ENCODE results near the gene MRS2.
A peak's percentile ranks its signal among the peaks of the same experiment; 100 is the strongest.
"Not testable (repeated sequence)": the region's sequence is repeated elsewhere in the genome, so short reads cannot be mapped to it uniquely, and the experiment has no call there.

The MRS2 gene

DNA sequence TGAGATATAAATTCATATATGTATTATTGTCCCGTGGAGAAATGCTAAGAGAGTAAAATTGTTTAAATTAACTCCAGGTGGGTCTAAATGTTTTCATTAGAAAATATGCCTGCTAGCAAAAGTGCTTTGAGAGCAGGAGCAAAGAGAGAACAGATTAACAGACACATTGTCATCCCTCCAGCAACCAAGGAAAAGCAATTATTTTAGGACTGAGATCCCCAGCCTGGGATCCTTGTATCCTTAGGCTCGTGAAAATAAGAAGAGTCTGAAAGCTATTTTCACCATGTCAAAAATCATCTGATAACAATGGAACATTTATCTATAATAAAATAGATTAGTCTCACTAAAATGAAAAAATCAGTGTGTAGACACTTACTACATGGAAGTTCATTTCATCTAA lies 11.5 kb upstream of the MRS2 start:
- DNase-seq, result no peak

DNA sequence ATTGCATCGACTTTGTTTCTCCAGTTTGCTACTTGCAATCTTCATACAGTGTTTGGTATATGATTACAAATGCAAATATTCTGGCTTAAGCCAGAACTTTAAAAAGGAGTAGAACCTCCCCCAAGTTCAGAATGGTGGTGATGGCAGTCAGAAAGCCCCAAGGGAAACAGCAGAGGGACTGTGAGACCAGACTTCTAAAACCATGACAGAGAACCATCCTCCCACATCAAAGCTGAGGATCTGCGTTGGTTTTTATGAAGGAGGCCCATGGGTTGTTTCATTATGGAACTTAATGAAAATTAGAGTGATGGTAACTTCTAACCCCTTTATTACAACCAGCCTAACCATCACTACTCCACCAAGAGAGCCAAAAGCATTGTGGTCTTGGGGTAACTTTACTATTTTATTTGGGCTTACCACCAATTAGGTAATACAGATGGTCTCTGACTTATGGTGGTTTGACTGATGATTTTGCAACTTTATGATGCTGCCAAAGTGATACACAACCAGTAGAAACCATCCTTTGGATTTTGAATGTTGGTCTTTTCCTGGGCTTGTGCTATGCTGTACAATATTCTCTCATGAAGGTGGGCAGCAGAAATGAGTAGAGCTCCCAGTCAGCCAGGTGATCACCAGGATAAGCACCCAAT lies 10.9 kb upstream of the MRS2 start:
- no peak for DNase-seq

DNA sequence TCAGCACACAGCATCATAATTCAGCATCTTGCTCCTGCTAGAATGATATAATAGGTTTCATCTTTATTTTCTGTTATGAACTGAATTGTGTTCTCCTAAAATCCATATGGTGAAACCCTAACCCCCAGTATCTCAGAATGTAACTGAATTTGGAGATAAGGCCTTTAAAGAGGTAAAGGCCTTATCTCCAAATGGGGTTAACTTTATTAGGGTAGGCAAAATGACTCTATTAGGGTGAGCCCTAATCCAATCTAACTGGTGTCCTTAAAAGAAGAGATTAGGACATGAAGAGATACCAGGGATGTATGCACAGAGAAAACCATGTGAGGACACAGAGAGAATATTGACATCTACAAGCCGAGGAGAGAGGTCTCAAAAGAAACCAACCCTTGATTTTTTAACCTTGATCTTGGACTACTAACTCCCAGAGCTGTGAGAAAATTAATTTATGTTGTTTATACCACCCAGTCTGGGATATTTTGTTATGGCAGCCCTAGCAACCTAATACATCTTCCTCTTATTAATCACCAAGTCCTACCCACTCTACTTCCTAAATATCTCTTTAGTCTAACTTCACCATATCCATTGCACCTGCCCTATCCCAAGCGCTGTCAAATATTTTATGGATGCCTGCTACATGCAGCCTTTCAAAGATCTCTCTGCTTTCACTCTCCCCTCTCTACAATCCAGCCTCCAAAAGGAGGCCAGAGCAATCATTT lies 8.5 kb upstream of the MRS2 start:
- DNase-seq, result peak; percentile 30

DNA sequence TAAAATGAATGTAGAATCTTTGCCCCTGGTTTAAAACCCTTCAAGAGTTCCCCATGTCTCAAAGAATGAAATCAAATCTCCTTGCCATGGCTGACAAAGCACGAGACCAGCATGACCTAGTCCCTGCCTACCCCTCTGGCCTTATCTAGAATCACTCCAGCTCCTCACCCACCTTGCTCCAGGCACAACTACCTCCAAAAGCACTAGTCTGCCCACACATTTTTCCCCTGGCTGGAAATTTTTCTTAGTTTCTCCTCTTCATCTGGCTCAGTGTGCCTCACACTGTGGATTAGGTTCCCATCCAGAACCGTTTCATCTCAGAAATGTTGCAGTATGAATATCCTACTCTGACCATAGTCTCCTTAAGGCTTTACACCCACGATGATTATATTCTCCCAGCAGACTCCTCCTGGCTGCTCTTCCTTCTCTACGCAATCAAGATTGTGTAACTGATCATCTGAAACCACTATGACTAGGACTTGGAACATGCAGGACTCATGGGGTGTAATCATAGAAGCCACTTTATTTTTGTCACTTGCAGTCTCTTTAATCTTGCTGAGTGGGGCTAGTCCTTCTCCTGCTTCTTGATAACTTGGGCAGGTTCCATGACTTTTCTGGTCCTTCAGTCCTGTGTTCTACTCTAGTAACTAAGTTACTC lies 7.8 kb upstream of the MRS2 start:
- DNase-seq, result peak; percentile 93

DNA sequence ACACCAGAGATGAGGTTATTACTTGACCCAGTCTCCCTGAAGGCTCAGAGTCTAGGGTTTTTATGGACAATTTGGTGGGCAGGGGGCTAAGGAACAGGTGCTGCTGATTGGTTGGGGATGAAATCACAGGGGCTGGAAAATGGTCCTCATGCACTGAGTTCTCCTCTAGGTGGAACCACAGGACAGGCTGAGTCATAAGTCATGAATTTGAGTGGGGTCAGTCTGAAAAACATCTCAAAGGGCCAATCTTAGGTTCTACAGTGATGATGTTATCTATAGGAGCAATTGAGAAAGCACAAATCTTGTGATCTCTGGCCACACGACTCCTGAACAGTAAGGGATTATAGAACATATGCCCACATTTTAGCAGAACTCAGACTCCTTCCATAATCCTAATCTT lies 5.9 kb upstream of the MRS2 start:
- peak; percentile 44 for DNase-seq

DNA sequence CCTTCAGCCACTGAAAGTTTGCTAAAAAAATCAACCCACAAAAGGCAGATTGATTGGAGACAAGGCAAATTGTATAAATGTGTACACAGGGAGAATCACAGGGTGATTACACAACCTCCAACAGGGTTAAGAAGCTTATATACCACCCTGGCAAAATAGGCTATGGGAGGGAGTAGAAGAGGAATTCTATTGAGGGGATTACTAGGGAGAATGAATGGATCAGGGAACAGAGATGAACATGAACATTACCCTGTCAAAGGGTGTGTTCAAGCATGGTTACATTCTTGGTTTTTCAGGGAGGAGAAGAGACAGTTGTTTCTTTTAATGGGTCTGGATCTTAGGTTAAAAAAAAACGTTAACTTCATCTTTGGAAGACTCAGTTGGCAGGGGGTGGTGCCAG lies 5.1 kb upstream of the MRS2 start:
- DNase-seq, result peak; percentile 13

DNA sequence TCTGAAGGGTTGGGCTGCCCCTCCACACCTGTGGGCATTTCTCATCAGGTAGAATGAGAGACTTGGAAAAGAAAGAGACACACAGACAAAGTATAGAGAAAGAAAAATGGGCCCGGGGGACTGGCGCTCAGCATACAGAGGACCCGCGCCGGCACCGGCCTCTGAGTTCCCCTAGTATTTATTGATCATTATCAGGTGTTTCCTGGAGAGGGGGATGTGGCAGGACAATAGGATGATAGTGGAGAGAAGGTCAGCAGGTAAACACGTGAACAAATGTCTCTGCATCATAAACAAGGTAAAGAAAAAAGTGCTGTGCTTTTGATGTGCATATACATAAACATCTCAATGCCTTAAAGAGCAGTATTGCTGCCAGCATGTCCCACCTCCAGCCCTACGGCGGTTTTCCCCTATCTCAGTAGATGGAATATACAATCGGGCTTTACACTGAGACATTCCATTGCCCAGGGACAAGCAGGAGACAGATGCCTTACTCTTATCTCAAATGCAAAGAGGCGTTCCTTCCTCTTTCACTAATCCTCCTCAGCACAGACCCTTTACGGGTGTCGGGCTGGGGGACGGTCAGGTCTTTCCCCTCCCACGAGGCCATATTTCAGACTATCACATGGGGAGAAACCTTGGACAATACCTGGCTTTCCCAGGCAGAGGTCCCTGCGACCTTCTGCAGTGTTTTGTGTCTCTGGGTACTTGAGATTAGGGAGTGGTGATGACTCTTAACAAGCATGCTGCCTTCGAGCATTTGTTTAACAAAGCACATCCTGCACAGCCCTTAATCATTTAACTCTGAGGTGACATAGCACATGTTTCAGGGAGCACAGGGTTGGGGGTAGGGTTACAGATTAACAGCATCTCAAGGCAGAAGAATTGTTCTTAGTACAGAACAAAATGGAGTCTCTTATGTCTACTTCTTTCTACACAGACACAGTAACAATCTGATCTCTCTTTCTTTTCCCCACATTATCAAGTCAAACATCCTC lies 2.4 kb upstream of the MRS2 start:
- not testable (repeated sequence) for DNase-seq

DNA sequence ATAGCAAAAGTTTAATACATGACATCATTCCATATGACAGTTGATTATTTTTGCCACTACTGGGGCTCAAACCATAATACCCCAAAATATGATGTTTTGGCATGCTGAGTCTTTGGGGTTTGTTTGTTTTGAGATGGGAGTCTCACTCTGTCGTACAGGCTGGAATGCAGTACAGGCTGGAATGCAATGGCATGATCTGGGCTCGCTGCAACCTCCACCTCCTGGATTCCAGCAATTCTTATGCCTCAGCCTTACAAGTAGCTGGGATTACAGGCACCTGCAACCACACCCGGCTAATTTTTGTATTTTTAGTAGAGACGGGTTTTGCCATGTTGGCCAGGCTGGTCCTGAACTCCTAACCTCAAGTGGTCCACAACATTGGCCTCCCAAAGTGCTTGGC lies 1.3 kb upstream of the MRS2 start:
- no peak for DNase-seq

DNA sequence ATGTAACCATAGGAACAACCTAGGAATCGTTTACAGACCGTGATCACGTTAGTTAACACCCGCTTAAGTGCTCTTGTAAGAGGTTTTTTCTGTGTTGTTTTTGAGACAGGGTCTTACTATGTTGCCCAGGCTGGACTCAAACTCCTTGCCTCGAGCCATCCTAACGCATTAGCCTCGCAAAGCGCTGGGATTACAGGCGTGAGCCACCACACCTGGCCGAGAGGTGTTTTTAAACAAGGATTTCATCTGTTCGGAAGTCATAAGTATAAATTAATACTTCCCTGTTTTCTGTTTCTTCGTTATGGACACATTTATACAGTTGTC lies 727 bp downstream of the MRS2 start:
- no peak for DNase-seq

DNA sequence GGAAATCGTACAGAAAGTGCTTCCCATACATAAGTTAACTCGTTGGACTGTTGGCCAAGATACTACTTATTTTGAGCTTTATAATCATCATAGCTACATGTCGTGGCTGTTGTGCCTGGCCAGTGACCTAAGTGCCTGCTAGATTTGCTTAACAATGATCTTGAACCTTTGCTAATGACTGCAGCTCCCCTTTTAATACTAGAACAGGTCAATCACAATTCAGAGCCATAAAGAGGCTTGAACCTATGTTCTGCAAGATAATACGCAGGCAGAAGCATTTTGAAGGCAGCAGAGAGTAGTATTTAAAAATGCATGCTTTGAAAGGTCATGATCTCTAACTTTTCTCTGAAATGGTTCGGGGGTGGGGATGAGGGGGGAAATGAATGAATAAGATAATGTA lies 2.5 kb downstream of the MRS2 start:
- DNase-seq, result no peak

DNA sequence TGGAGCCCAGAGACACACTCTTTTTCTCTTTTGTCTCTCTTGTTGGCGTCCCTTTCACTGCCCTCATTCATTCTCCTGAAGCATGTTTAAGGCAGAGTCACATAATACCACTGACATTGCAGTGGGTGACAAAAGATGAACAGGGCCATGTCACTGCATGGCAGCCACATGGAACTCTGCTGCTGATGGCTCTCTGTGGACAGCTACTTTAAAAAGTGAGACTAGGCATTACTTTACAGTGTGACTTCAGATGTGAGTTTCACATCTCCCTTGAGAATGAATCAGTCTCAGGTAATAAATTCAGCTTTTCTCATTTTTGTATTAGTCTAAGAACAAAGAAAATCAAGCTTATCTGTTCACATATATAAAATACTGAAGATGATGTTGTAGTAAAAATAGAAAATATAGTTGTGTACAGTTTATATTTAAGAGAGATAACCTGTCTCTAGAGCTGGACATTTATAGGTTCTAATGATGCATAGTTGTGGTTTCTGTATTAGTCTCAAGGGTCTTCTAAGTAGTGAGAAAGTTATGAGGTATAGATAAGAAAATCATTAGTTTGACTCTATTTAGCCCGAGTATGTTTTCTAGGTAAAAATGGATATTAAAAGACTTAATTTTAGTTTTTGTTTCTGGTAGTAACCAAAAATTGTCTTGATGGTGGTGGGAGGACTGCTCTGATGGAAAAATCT lies 6.1 kb downstream of the MRS2 start:
- DNase-seq, result no peak

DNA sequence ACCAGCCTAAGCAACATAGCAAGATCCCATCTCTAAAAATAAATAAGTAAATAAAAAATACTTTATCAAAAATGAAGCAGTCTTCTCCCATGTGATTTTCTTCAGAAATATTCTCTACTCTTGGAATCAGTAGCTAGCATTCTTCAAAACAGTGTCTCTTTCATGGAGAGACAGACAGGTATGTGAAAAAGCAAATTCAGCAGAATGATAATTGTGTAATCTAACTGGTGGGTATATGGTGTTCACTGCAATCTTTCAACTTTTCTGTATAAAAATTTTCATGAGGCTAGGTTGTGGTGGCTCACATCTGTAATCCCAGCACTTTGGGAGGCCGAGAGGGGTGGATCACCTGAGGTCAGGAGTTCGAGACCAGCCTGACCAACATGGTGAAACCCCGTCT lies 7.9 kb downstream of the MRS2 start:
- DNase-seq, result no peak

DNA sequence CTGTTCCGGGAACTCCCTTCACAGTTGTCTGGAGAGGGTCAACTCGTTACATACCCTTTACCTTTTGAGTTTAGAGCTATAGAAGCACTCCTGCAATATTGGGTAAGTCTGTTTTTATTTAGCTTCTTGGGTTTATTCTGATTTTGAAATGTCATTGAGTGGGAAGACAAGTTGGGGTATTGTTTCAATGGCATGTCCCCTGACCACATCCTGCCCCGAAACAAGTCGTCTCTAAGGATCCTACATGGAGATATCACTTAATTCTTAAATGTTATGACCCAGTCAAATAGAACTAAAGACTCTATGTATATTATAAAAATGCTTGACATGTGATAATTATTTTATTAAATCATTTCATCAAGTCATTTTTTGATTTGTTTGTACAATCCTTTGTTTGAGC lies 9.6 kb downstream of the MRS2 start:
- no peak for DNase-seq

DNA sequence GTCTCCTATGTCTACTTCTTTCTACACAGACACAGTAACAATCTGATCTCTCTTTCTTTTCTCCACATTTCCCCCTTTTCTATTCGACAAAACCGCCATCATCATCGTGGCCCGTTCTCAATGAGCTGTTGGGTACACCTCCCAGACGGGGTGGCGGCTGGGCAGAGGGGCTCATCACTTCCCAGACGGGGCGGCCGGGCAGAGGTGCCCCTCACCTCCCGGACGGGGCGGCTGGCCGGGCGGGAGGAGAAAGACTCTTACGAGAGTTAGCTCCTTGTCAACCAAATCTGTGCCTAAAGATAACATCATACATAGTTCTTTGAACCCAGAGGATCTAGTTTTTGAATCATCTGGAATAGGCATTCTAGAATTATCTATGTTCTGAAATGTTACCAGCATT lies 11.8 kb downstream of the MRS2 start:
- not testable (repeated sequence) for DNase-seq

DNA sequence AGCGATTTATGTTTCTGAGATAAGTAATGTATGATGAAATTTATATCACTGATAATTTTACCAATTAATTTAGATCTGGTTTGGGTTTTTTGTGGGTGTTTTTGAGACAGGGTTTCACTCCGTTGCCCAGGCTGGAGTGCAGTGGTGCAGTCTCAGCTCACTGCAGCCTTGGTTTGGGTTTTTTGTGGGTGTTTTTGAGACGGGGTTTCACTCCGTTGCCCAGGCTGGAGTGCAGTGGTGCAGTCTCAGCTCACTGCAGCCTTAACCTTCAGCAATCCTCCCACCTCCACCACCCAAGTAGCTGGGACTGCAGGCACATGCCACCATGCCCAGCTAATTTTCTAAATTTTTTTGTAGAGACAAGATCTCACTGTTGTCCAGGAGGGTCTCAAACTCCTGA lies 13.0 kb downstream of the MRS2 start:
- no peak for DNase-seq

DNA sequence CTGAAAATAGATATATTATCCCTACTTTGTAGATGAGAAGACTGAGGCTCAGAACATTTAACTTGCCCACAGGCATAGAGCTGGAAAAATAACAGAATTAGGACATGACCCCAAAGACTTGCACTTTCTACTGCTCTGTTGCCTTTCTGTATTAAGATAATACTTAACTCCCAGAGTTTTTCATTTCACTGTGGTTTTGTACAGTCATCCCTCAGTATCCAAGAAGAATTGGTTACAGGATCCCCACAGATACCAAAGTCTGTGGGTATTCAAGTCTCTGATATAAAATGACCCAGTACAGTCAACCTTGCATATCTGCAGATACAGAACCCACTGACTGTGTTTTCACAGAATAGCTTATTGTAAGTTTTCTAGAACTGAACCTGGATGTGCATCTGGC lies 16.8 kb downstream of the MRS2 start:
- DNase-seq, result no peak

DNA sequence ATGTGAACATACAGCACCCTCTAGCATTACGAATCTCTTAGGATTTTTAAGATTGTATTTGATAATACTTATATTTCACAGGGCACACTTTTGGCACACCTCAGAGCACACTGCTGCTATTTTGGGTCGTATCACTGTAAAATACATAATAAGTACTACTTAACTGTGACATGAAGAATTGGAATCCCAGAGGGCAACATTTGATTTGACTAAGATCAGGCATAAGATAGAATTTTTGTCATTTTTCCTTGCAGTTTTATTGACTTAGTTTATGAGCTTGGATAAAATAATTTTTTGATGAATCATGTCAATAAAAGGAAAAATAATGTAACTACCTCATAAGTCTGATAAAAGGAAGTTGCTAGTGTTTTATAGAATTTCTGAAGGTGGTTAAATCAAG lies 22.4 kb downstream of the MRS2 start:
- DNase-seq, result peak; percentile 13

DNA sequence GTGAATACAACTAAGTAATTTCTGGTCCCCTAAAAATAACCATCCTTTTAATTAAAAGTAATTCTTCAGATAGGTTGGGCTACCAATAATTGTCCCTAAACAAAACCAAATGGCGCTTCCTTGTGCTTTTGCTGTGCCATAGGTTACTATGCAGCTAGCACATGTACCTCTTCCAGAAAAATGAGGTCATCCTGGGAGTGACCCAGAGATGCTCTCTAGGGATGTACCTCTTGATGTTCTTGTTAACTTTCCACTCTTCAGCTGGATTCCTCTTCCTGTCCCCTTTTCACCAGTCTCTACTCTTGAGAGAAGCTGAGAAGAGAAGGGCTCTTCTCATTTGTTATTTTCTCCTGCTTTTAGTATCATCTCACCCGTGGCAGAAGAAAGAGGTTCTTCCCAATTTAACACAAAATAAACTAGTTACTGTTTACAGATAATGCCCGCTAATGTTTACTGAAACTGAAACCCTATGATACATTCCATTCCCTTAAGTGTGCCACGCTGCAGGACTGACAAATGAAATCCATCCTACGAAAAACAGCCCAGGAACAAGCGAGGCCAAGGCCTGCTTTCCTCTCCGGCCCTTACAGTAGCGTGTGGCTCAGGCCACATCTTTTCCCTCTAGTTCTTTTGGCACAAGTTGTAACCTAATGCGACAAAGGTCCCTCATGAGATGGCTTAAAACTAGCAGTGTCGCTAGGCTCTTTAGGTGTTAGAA lies 24.2 kb downstream of the MRS2 start:
- no peak for DNase-seq

DNA sequence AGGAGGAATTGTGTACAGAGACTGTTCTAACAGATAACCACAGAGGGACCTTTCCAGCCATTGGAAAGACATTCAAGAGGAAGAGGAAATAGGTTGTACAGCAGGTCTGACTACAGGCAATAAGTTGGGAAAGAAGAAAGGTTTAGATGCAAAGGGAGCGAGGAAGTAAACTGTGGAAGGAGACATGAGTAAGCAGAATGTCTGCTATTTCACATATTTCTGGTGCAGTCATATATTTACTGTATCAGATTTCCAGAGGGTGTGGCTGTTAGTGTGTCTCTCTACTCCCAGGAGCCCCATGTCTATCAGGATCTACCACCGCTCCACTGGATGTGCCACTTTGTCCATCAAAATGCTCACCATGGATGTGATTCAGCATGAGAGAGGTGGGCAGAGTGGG lies 25.9 kb downstream of the MRS2 start:
- DNase-seq, result peak; percentile 49

DNA sequence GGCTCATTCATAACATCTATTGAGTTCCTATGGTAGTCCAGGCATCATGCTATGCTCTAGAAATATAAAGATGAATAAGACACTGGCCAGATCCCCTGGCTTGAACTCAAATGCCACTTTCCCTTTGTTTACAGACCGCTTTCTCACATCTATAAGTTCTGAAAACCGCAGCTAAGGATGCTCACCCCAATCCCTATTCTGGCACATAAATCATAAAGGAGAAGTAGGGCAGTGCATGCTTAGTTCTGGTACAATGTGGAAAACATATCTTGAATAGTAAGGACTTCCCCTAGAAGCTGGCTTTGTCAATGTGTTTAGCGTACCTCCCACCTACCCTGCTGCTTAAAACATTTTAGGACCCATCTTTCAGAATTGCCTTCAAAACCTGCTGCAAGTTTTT lies 26.4 kb downstream of the MRS2 start:
- no peak for DNase-seq

DNA sequence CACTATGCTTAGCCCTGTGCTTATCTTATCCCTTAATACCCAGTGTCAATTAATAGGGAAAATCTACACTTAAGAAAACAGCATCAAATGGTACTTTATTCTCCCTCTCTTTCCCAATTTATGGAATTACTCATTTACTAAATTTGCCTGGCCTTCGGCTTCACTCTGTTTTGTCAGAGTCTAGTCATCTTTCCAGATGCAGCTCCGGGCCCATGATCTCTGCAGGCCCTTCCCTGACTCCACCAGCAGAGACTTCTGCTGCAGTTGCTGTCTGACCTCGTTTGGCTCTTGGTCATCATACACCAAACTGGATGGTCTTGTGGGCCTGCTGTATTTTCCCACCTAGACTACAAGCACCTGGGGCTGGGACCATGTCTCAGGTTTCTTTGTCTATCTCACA lies 27.4 kb downstream of the MRS2 start:
- no peak for DNase-seq

DNA sequence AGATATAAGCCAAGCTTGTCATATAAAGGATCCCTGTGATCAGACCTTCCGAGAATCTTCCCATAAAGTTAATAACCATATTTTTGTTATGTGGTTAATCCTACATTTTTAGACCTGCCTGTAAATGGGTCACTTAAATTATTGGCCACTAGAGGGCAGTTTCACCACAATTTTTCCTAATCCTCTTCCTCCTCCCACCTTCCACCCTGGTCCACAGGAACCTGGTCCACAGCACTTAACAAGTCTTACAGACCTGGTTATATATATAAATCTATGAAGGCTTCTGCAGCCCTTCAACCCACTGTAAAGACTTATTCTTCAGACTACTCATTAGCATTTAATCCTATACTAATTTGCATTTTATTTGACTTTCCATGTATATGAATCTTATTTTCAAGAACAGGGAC lies 28.3 kb downstream of the MRS2 start:
- DNase-seq, result peak; percentile 56

Data from inflammatory macrophage treated with lipopolysaccharide for 4 hours (primary cell).